K562 (cell line): ENCODE measurements around the gene ICAM1.

ENCODE experiments used
- BRCA1 ChIP-seq, 2 experiments: fragments of 450-650 bp in 1 of 2; sonication (generic) in 1 of 2; formaldehyde crosslinking in 1 of 2; IDR thresholded peaks; 2 replicates each; pipeline versions ENCODE4 v1.5.0 to v1.6.1; 2017 to 2020; ENCODE audit warnings: mild to moderate bottlenecking in 1 of 2, missing genetic modification reagents in 1 of 2
- CTCF ChIP-seq, 3 experiments: IDR thresholded peaks in 2 of 3; conservative IDR thresholded peaks in 1 of 3; 2 replicates each; pipeline ENCODE4 v1.5.1; 2011 to 2012; ENCODE audit warnings: low read length in 3 of 3, mild to moderate bottlenecking in 3 of 3, control low read depth in 2 of 3, improper control_type of control experiment in 1 of 3, inconsistent platforms in 1 of 3, low read depth in 1 of 3, mixed read lengths in 1 of 3, moderate library complexity in 1 of 3; ENCODE audit not compliant: insufficient read depth in 2 of 3
- HBP1 ChIP-seq: fragments of 450-650 bp; formaldehyde crosslinking; IDR thresholded peaks from 2 replicates; pipeline ENCODE4 v1.4.0; 2022; ENCODE audit warnings: missing genetic modification characterization
- TCF7L2 ChIP-seq: fragments of 150-350 bp; IDR thresholded peaks from 2 replicates; pipeline ENCODE4 v1.6.1; 2016; ENCODE audit warnings: low read depth, mild to moderate bottlenecking, low read length, moderate library complexity
- TEAD1 ChIP-seq, 2 experiments: fragments of 450-650 bp in 1 of 2; sonication (generic) in 1 of 2; formaldehyde crosslinking; IDR thresholded peaks; 2 replicates each; pipeline versions ENCODE4 v1.4.0 to v1.8.0; 2020 to 2022; ENCODE audit warnings: mild to moderate bottlenecking in 2 of 2, missing genetic modification reagents in 1 of 2

- TF ChIP-seq HBP1 (CRISPR knock-in tag) (no peak), TEAD1 (CRISPR knock-in tag; IDR thresholded peaks at IDR 0.05) (no peak), CTCF (IDR thresholded peaks at IDR 0.05 in 2 of 3, conservative IDR thresholded peaks at IDR 0.05 in 1 of 3; ENCODE audit: insufficient read depth in 2 of 3, low read depth in 1 of 3, low read length in 3 of 3) (no peak), TCF7L2 (no peak), BRCA1 (IDR thresholded peaks at IDR 0.05) (no peak), BRCA1 (CRISPR knock-in tag; IDR thresholded peaks at IDR 0.05) (no peak)
Observed at GRCh38 chr19:10258080-10258710, 12.7 kb upstream of the ICAM1 start.
